GM12878 (cell line): ENCODE measurements around the gene ICA1L.

Source experiments
- ETV6 ChIP-seq, 2 experiments: fragments of 450-650 bp in 1 of 2; IDR thresholded peaks in 1 of 2; conservative IDR thresholded peaks in 1 of 2; 2 replicates each; pipeline ENCODE4 v1.6.1; 2014; ENCODE audit warnings: antibody characterized with exemption in 1 of 2, borderline replicate concordance in 1 of 2, low read depth in 1 of 2, mild to moderate bottlenecking in 1 of 2, moderate library complexity in 1 of 2
- JUND ChIP-seq: IDR thresholded peaks from 2 replicates; pipeline ENCODE4 v1.6.1; 2012; ENCODE audit warnings: low read depth, mild to moderate bottlenecking, low read length, improper control_type of control experiment, moderate library complexity
- MXI1 ChIP-seq: fragments of 150-350 bp; IDR thresholded peaks from 2 replicates; pipeline ENCODE4 v1.6.1; 2011; ENCODE audit warnings: low read depth, mild to moderate bottlenecking, inconsistent platforms, low read length, improper control_type of control experiment
- RBBP5 ChIP-seq: fragments of 200-600 bp; sonication (generic); conservative IDR thresholded peaks from 2 replicates; pipeline ENCODE4 v1.6.1; 2016
- RFX5 ChIP-seq: IDR thresholded peaks from 2 replicates; pipeline ENCODE4 v1.6.1; 2011; ENCODE audit warnings: low read depth, low read length, improper control_type of control experiment
- TCF7 ChIP-seq: IDR thresholded peaks from 2 replicates; pipeline ENCODE4 v1.6.1; 2014; ENCODE audit warnings: antibody characterized with exemption, borderline replicate concordance
- TF ChIP-seq, protein P1 (sequence below): IDR thresholded peaks from 2 replicates; pipeline ENCODE4 v1.6.1; 2012; ENCODE audit warnings: mild to moderate bottlenecking, low read depth, low read length
- TF ChIP-seq, protein P2 (sequence below), 3 experiments: IDR thresholded peaks in 2 of 3; conservative IDR thresholded peaks in 1 of 3; 2 replicates each; pipeline ENCODE4 v1.5.1; 2011; ENCODE audit warnings: low read depth in 3 of 3, low read length in 3 of 3, mild to moderate bottlenecking in 3 of 3, control low read depth in 2 of 3, moderate library complexity in 2 of 3, inconsistent platforms in 1 of 3, mixed read lengths in 1 of 3; ENCODE audit not compliant: control insufficient read depth in 2 of 3, insufficient read depth in 1 of 3; ENCODE audit errors: extremely low read depth in 1 of 3

DNA sequence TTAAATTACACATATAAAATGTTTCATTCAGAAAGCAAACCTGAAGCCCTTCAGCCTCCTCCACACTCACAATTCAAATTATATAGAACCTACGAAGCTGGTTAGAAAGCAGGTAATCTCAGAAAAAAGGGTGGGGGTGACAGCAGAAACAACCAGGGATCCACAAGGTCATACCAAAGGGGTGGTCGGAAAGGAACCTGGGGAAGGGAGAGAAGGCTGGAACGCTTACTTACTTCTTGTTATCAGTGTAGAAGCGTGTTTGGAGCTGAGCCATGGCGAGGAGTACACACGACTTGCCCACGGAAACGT is 39.6 kb upstream of the ICA1L start:
- no peak for TF ChIP-seq ETV6 (conservative IDR thresholded peaks at IDR 0.05 in 1 of 2, IDR thresholded peaks at IDR 0.05 in 1 of 2; ENCODE audit: borderline replicate concordance in 1 of 2, low read depth in 1 of 2)
- TF ChIP-seq, protein P1, sequence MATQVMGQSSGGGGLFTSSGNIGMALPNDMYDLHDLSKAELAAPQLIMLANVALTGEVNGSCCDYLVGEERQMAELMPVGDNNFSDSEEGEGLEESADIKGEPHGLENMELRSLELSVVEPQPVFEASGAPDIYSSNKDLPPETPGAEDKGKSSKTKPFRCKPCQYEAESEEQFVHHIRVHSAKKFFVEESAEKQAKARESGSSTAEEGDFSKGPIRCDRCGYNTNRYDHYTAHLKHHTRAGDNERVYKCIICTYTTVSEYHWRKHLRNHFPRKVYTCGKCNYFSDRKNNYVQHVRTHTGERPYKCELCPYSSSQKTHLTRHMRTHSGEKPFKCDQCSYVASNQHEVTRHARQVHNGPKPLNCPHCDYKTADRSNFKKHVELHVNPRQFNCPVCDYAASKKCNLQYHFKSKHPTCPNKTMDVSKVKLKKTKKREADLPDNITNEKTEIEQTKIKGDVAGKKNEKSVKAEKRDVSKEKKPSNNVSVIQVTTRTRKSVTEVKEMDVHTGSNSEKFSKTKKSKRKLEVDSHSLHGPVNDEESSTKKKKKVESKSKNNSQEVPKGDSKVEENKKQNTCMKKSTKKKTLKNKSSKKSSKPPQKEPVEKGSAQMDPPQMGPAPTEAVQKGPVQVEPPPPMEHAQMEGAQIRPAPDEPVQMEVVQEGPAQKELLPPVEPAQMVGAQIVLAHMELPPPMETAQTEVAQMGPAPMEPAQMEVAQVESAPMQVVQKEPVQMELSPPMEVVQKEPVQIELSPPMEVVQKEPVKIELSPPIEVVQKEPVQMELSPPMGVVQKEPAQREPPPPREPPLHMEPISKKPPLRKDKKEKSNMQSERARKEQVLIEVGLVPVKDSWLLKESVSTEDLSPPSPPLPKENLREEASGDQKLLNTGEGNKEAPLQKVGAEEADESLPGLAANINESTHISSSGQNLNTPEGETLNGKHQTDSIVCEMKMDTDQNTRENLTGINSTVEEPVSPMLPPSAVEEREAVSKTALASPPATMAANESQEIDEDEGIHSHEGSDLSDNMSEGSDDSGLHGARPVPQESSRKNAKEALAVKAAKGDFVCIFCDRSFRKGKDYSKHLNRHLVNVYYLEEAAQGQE: no peak
- no peak for TF ChIP-seq TCF7
- TF ChIP-seq MXI1: no peak
- TF ChIP-seq RFX5: no peak
- TF ChIP-seq, protein P2, sequence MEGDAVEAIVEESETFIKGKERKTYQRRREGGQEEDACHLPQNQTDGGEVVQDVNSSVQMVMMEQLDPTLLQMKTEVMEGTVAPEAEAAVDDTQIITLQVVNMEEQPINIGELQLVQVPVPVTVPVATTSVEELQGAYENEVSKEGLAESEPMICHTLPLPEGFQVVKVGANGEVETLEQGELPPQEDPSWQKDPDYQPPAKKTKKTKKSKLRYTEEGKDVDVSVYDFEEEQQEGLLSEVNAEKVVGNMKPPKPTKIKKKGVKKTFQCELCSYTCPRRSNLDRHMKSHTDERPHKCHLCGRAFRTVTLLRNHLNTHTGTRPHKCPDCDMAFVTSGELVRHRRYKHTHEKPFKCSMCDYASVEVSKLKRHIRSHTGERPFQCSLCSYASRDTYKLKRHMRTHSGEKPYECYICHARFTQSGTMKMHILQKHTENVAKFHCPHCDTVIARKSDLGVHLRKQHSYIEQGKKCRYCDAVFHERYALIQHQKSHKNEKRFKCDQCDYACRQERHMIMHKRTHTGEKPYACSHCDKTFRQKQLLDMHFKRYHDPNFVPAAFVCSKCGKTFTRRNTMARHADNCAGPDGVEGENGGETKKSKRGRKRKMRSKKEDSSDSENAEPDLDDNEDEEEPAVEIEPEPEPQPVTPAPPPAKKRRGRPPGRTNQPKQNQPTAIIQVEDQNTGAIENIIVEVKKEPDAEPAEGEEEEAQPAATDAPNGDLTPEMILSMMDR (IDR thresholded peaks at IDR 0.05 in 2 of 3, conservative IDR thresholded peaks at IDR 0.05 in 1 of 3; ENCODE audit: control insufficient read depth in 2 of 3, extremely low read depth in 1 of 3, insufficient read depth in 1 of 3, low read depth in 3 of 3, low read length in 3 of 3): no peak
- TF ChIP-seq JUND: no peak
- TF ChIP-seq RBBP5: no peak
